ENCODE data around the gene HEXIM2. TPM values are rescaled to one million over a fixed set of nuclear protein-coding genes. Genes with fewer than 3 reads are reported as not detected.

Gene HEXIM2
- total RNA-seq, 1 experiment from 2014 or later = 16.3 TPM

DNA sequence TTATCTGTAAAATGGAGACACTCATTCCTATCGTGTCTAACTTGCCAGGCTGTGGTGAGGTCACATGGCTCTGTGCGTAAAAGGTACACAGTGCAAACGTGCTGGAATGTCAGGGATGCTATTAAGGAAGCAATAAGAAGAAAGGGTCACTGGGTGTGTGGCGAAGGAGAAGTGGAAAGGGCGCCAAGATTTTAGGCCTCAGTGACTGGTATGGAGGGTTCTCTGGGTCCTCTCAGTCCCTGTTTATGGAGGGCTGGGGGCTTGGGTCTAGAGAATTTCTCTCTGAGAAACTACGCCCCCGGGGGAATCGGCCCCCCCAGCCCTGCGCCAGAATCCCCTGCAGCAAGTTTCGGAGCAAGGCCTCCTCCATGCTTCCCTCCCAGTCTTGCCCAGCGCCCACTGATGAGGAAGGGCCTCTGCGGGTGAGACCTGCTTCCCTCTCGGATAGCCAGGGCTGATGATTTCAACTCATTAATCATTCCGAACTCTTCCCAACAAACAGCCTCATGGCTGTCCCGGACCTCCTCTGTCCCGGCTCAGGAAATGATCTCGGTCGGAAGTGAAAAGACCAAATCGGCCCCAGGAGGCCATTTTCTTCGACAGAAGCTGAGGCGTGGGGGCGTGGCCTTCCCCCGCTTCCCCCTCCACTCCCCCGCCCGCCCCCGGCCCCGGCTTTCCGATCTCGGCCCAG, 14.6 kb upstream of the HEXIM2 start:
- Mint-ChIP-seq H3K4me3 (ENCODE audit: low read depth, unreplicated experiment) (peak overlapping the region; percentile 98), H3K9me3 (ENCODE audit: low read depth, unreplicated experiment) (no peaks in the 10 kb centered on the region), H3K4me1 (ENCODE audit: low read depth, unreplicated experiment) (peaks cover 38% of the 10 kb centered on the region), H3K36me3 (ENCODE audit: insufficient read depth, unreplicated experiment) (peaks cover 76% of the 10 kb centered on the region), H3K27ac (ENCODE audit: unreplicated experiment) (peak overlapping the region; percentile 100), H3K27me3 (ENCODE audit: unreplicated experiment) (peaks cover 14% of the 10 kb centered on the region)
- CTCF ChIA-PET = interaction anchor here (0.8 to 7.8 kb wide), 3 partner anchors 11 to 49 kb away, joined by 3 to 253 read pairs (median 197); partner anchors contain the start of genes ACBD4 and HEXIM2
- DNase-seq = peak; percentile 76
- BruUV-seq (replicated peaks) = no TSS peak
- TF ChIP-seq, protein P1, sequence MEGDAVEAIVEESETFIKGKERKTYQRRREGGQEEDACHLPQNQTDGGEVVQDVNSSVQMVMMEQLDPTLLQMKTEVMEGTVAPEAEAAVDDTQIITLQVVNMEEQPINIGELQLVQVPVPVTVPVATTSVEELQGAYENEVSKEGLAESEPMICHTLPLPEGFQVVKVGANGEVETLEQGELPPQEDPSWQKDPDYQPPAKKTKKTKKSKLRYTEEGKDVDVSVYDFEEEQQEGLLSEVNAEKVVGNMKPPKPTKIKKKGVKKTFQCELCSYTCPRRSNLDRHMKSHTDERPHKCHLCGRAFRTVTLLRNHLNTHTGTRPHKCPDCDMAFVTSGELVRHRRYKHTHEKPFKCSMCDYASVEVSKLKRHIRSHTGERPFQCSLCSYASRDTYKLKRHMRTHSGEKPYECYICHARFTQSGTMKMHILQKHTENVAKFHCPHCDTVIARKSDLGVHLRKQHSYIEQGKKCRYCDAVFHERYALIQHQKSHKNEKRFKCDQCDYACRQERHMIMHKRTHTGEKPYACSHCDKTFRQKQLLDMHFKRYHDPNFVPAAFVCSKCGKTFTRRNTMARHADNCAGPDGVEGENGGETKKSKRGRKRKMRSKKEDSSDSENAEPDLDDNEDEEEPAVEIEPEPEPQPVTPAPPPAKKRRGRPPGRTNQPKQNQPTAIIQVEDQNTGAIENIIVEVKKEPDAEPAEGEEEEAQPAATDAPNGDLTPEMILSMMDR (IDR thresholded peaks at IDR 0.05; ENCODE audit: unreplicated experiment) = no peak
- intact Hi-C loops (cut with micrococcal nuclease; ENCODE audit: unreplicated experiment) = loop anchor here (10.0 kb wide), 1 partner anchor 238 kb away; no protein-coding TSS in a partner anchor

DNA sequence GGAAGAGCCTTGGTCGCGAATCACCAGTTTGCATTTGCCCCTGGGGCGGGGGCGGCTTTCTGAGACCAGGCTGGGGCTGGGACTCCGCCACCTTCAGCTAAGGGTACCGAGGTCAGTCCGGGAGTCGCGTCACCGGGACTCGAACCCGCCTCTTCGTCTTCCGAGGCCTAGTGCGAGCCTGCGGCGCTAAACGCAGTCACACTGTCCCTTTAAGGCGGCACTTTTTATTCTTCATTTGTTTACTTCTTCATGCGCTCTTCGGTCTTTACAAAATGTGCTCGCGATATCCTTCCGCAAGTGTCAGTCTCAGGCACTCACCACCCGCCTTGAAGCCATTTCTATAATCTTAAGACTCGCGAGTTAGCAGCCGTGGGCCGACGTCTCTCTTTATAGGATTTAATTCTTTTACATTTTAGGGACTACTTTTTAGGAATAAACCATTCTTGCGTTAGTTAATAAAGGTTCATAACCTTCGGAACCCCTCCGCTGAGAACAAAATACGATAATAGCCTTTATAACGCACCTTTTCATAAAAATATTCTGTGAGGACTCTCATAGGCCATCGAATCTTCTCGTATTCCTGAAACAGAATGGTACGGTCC, 14.0 kb upstream of the HEXIM2 start:
- Mint-ChIP-seq H3K27ac (ENCODE audit: unreplicated experiment) (peak overlapping the region; percentile 100), H3K27me3 (ENCODE audit: unreplicated experiment) (peaks cover 14% of the 10 kb centered on the region), H3K9me3 (ENCODE audit: low read depth, unreplicated experiment) (no peaks in the 10 kb centered on the region), H3K36me3 (ENCODE audit: insufficient read depth, unreplicated experiment) (peaks cover 79% of the 10 kb centered on the region), H3K4me1 (ENCODE audit: low read depth, unreplicated experiment) (peaks cover 39% of the 10 kb centered on the region), H3K4me3 (ENCODE audit: low read depth, unreplicated experiment) (peak overlapping the region; percentile 98)
- peak; percentile 81 for DNase-seq
- TSS peak; percentile 58 for BruUV-seq (replicated peaks)
- intact Hi-C loops (cut with micrococcal nuclease; ENCODE audit: unreplicated experiment) = loop anchor here (1.0 to 10.0 kb wide), 2 partner anchors 25 to 237 kb away; no protein-coding TSS in a partner anchor
- TF ChIP-seq, protein P1 (IDR thresholded peaks at IDR 0.05; ENCODE audit: unreplicated experiment) = no peak
- CTCF ChIA-PET = interaction anchor here (0.6 to 7.8 kb wide), 16 partner anchors 9 to 977 kb away, joined by 3 to 253 read pairs (median 6); partner anchors contain the start of genes ACBD4 and HEXIM2

DNA sequence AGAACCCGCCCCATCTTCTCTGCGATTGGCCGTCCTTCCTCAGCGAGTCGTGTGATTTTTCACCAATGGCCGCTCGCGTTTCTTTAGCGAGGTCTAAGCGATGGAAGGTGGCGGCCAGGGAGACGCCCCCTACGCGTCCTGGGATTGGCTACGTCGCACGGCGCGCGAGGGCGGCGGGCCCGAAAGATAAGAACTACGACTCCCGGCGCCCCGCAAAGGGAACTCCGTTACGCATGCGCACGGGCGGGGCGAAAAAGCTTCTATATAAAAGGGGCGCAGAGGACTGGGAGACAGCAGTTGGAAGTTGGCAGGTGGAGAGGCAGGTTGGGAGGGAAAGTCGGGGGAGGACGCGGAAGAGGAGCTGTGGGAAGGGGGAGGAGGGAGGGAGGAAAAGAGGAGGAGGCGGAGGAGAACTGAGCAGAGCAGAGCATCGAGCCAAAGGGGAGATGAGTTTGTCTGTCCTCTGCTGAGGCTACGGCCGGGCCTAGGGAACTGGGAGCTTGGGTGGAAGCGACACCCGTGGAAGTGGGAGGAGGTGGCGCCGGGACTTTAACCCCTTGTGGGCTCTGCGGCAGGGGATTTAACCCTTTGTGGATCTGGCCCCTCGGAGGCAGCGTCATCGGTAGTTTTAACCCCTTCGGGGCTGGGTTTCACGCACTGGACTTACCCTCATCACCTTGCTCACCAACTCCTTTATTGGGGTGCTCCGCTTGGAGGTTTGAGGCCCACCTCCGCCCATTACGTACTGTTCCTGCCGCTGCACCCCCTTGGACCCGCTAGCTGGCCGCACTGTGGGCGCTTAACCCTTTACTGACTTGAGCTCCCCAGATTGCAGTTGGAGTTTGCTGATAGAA, 13.3 kb upstream of the HEXIM2 start, which contains the start of gene HEXIM1:
HEXIM1 (plus strand) TSS at position 293 of the 854 bp plus-strand sequence. CDS start 716 bp downstream, outside the sequence.
- peaks cover 79% of the 10 kb centered on the region for H3K36me3 Mint-ChIP-seq (ENCODE audit: insufficient read depth, unreplicated experiment)
- no peaks in the 10 kb centered on the region for H3K9me3 Mint-ChIP-seq (ENCODE audit: low read depth, unreplicated experiment)
- CTCF ChIA-PET = interaction anchor here (0.6 to 7.8 kb wide), 22 partner anchors 10 to 976 kb away, joined by 3 to 253 read pairs (median 6); partner anchors contain the start of genes ACBD4 and HEXIM2
- peak; percentile 100 for DNase-seq
- intact Hi-C loops (cut with micrococcal nuclease; ENCODE audit: unreplicated experiment) = loop anchor here (1.0 to 10.0 kb wide), 2 partner anchors 24 to 236 kb away; no protein-coding TSS in a partner anchor
- H3K27ac Mint-ChIP-seq (ENCODE audit: unreplicated experiment) = peak within 1 kb of the TSS; percentile 100
- TF ChIP-seq, protein P1 (IDR thresholded peaks at IDR 0.05; ENCODE audit: unreplicated experiment) = no peak
- peak within 1 kb of the TSS; percentile 98 for H3K4me3 Mint-ChIP-seq (ENCODE audit: low read depth, unreplicated experiment)
- peaks cover 39% of the 10 kb centered on the region for H3K4me1 Mint-ChIP-seq (ENCODE audit: low read depth, unreplicated experiment)
- H3K27me3 Mint-ChIP-seq (ENCODE audit: unreplicated experiment) = peaks cover 14% of the 10 kb centered on the region
- BruUV-seq (replicated peaks) = TSS peak; percentile 73
